HG02970 (cell line): ENCODE results near the gene FAM118B.

Source experiments
- ATAC-seq: cut with Tn5 transposase; IDR thresholded peaks from one replicate; pipeline ENCODE4 v1.9.1; 2021; ENCODE audit warnings: mild to moderate bottlenecking, moderate library complexity, moderate number of reproducible peaks; ENCODE audit not compliant: unreplicated experiment, low FRiP score

FAM118B gene

DNA sequence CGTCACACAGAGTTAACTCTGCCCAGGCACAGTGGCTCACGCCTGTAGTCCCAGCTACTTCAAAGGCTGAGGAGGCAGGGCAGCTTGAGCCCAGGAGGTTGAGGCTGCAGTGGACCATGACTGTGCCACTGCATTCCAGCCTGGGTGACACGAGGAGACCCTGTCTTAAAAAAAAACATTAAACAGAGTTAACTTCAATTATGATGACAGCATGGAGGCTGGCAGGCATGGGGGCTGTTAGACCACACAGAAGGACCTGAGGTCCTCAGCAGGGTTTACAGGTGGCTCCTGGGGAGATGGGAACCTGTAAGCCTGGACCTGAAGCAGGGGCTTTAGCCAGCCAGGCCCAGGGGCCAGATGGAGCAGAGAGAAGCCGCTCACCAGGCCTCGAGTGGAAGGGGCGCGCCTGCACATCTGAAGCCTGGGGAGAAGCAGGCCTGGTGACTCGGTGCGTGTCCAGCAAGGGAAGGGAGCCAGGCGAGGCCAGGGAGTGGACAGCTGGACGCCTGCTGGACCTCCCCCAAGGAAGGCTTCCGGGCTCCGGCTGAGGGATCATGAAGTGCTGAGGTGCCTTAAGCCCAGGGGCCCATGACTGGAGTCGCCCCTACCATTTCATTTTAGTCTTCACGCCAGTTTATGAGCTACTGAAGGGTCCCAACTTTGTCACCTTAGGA lies 25.4 kb upstream of the FAM118B start:
- no peak for ATAC-seq

DNA sequence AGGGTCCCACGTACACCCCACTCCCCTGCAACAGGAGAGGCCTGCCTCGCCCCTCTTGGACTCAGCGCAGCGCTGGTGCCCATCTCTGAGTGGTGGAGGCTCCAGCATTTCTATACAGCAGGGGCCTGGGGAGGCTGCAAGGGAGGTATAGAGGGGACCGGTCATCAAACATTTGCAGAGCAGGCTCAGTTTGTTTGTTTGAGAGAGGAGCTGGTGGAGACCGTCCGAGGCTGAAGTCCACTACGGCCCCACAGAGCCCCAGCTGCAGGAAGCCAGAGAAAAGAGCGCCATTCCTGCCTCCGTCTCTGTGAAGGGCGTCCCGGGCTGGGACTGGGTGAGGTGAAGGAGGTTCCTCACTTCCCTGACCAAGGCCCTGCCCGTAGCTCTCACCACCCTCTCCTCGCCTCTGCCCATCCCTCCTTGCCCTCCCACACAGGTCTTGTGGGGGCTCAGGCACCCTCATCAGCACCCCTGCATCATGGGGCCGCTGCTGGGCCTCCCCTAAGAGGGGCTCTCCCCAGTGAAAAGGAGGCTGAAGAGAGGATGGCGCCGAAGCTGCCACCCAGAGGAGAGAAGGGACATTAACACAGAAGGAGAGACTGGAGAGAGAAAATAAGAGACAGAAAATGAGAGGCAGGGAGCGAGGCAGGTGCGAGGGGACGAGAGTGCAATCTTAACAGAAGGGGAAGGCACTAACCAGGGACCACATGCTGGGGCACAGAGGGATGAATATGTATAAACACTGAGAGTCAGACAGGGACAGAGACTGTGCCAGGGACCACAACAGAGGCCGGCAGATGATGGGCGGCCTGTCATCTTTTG lies 24.7 kb upstream of the FAM118B start:
- ATAC-seq, result no peak

GRCh38 chr11:126188332-126189108 lies 23.1 kb upstream of the FAM118B start:
- peak; percentile 66 for ATAC-seq

GRCh38 chr11:126189109-126189929 lies 22.3 kb upstream of the FAM118B start:
- ATAC-seq, result no peak

- no peak for ATAC-seq
Measured at GRCh38 chr11:126190792-126191191, 20.8 kb upstream of the FAM118B start.

GRCh38 chr11:126191379-126192073 lies 20.1 kb upstream of the FAM118B start:
- no peak for ATAC-seq

GRCh38 chr11:126192361-126192760 lies 19.2 kb upstream of the FAM118B start:
- ATAC-seq, result no peak

DNA sequence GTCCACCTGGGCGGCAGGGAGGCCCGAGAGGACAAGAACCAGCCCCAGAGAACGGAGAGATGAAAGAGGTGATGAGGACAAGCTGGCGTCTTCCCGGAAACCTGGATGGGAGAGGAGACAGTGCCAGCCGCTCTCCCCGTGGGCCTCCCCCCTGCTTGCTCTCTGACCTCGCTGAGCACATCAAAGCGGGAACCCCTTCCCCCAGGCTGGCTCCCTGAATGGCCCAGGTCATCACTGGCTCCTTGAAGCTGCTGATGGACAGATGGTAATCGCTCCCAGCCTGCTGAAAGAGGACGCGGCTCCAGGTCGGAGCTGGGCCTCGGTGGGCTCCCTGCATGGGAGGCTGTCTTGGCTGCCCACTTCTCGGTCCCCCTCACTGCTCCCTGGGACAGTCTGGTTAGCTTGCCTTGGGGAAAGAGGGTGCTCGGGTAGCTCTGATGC lies 18.5 kb upstream of the FAM118B start:
- no peak for ATAC-seq

DNA sequence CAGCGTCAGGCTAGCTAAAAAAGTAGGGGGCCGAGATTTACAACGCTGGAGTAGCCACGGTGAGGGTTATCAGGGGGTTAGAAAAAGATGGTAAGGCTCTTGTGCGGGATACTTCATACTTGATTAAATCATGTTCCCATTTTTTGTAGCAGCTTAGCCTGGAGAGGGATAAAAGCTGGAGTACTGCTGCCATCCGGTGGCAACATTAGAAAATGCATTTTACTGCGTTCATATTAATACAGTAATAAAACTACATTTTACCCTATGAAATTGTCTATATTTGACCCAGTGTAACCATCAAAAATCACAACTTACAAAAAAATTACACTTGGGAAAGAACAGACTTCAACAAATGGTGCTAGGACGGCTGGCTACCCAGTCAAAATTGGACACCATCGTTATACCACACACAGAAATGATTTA lies 17.4 kb upstream of the FAM118B start:
- no peak for ATAC-seq

- ATAC-seq, result no peak
Measured at GRCh38 chr11:126195119-126195518, 16.5 kb upstream of the FAM118B start.

GRCh38 chr11:126197277-126197939 lies 14.2 kb upstream of the FAM118B start:
- ATAC-seq, result no peak

DNA sequence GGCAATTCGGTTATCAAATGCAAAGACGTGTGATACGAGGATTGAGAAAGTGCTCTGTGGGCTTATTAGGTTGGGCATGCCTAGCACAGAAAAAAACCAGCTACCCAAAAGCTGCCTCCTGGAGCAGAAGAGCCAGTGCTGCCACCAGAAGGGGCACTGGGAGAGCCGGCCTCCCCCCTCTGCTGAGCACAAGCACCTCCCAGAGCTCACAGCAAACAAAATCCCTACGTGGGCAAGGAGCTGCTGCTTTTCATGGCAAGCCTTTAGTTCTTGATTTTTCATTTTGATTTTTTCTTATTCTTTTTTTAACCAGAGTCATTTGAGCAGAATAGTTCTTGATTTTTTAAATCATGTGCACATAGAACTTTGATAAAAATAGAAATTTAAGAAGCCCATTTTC lies 12.9 kb upstream of the FAM118B start:
- no peak for ATAC-seq

DNA sequence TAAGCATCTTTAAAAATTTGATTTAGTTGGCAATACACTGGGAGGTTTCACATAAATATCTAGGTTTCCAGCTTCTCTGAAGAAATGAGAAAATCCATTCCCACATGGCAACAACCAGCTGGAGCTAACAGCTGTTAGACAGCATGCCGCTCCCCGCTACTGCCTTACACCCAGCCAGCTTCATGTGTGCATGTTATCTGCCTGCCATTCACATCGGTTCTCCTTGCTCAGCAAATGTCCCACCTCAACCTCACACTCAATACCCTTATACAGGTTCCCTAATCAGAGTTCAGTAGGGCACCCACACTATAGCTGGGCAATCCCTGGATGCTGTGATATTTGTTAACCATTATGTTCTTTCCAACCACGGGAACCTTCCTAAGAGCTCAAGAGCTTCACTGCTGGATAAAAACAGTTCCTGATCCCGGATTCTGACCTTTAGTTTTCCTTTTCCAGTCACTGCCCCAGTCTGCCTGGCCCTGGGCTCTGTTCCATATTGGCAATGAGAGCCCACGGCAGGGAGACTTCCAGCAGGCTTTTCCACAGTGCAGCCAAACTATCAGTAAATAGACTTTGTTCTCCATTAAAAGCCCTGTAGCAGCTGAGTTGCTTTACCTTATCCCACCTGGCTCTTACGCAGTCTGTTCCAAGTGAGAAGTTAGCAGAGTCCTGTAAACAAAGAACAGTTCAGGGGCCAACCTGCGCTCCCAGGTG lies 8.8 kb upstream of the FAM118B start:
- no peak for ATAC-seq

DNA sequence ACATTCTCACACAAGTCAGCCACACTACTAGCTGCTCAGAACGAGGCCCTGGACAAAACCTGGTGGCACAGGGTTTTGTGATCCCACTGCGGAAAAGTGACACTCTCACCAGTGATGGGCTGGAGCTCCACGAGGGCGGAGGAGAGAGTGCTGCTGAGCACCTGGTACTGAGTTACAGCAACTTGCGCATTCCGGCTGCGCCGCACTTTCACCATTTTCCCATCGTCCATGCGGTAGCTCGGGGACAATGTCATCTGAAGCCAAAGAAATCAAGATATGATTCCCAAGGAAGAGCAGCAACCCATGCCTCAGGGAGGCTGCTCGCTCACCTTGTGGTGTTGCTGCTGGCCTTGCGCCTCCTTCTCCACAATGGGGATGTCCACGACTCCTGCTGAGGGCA lies 6.2 kb upstream of the FAM118B start:
- ATAC-seq, result no peak

GRCh38 chr11:126207896-126208295 lies 3.7 kb upstream of the FAM118B start:
- no peak for ATAC-seq

GRCh38 chr11:126210871-126211235 lies 729 bp upstream of the FAM118B start:
- no peak for ATAC-seq

DNA sequence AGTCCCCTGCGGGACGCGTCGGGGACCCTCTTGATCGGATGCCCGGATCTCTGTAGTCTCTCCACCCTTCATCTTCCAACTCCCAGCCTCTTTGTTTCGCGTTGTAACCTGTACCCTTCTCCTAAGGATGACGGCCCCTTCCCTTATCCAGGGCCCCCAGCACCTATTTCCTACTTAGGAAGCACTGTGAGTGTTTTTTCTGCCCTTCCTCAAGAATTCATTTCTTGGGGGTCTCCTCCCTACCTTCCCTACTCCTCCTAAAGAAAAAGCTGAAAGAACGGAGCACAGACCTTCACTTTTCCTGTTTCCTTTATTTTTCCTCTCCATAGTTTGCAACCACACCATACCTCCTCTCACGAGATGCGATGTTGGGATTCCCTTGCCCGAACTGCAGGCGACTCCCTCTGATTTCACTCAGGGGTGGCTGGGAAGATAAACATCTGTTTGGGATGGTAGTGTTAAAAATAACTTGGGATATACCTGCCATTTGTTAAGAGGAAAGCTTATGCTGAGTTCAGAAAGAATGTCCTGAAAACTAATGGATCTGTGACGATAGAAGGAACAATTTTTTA lies 593 bp downstream of the FAM118B start:
- ATAC-seq, result no peak

DNA sequence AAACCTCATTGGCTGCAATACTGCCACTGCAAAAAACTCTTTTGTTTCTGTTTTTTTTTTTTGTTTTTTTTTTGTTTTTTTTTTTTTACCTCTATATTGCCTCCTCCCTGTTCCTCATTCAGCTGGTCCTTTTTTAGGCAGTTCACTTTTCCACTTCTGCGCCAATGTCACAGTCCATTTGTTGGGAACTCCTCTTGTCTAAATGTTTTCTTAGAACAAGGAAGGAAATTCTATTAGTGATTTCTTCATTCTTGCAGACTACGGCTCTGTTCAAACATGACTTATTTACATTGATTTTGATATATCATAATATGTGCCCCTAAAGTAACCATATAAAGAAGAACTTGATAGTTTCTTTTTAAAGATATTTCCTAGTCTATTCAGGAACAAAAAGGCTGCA lies 2.9 kb downstream of the FAM118B start:
- ATAC-seq, result no peak
